Chondrocyte (in vitro differentiated cells): ENCODE data around the gene RNF175. TPM values are rescaled to one million over a fixed set of nuclear protein-coding genes. Genes with fewer than 3 reads are reported as not detected.

Experiments
- DNase-seq: peaks from one replicate; pipeline ENCODE4 v3.0.0; 2021; ENCODE audit warnings: mixed read lengths, low spot score
- H3K27ac Mint-ChIP-seq: one replicate; pipeline ENCODE4 v1.8.0; 2021; ENCODE audit warnings: mild to moderate bottlenecking, moderate library complexity, mixed read lengths; ENCODE audit not compliant: unreplicated experiment
- H3K27me3 Mint-ChIP-seq: 2 replicates; pipeline ENCODE4 v1.8.0; 2021; ENCODE audit warnings: low read depth, mixed read lengths
- H3K36me3 Mint-ChIP-seq: 2 replicates; pipeline ENCODE4 v1.8.0; 2021; ENCODE audit warnings: low read depth, mixed read lengths
- H3K4me1 Mint-ChIP-seq: 2 replicates; pipeline ENCODE4 v1.8.0; 2021; ENCODE audit warnings: low read depth, mild to moderate bottlenecking, mixed read lengths
- H3K4me3 Mint-ChIP-seq: one replicate; pipeline ENCODE4 v1.8.0; 2021; ENCODE audit warnings: mild to moderate bottlenecking, moderate library complexity, mixed read lengths; ENCODE audit not compliant: unreplicated experiment
- H3K9me3 Mint-ChIP-seq: 2 replicates; pipeline ENCODE4 v1.8.0; 2021; ENCODE audit warnings: low read depth, mixed read lengths
- total RNA-seq: library from RNA; stranded (reverse); gene quantifications from 3 replicates; pipeline ENCODE4 v1.2.1, GENCODE V29; 2021
- TF ChIP-seq, protein P1 (sequence below): fragments of 200-600 bp; sonication (generic); IDR thresholded peaks from 2 replicates; pipeline ENCODE4 v1.5.0; 2021; ENCODE audit warnings: antibody characterized with exemption, mild to moderate bottlenecking, moderate library complexity

RNF175 gene
- total RNA-seq, 1 donor from 2014 or later, result 0.62 TPM

DNA sequence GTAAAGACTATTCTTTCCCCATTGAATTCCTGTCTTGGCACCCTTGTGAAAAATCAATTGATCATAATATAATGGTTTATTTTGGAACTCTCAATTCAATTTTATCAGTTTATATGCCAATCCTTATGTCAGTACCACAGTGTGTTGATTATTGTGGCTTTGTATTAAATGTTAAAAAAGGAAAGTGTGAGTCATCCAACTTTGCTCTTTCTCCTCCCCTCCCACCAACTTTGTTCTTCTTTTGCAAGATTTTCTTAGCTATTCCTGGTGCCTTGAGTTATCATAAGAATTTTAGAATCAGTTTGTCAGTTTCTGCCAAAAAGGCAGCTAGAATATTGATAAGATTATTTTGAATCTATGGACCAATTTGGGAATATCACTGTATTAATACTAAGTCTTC is 11.2 kb upstream of the RNF175 start:
- Mint-ChIP-seq H3K4me1 (peaks cover 11% of the 10 kb centered on the region), H3K27ac (no peak overlapping the region), H3K27me3 (peaks cover 2% of the 10 kb centered on the region), H3K4me3 (no peak overlapping the region), H3K36me3 (no peaks in the 10 kb centered on the region), H3K9me3 (peaks cover 6% of the 10 kb centered on the region)
- TF ChIP-seq, protein P1, sequence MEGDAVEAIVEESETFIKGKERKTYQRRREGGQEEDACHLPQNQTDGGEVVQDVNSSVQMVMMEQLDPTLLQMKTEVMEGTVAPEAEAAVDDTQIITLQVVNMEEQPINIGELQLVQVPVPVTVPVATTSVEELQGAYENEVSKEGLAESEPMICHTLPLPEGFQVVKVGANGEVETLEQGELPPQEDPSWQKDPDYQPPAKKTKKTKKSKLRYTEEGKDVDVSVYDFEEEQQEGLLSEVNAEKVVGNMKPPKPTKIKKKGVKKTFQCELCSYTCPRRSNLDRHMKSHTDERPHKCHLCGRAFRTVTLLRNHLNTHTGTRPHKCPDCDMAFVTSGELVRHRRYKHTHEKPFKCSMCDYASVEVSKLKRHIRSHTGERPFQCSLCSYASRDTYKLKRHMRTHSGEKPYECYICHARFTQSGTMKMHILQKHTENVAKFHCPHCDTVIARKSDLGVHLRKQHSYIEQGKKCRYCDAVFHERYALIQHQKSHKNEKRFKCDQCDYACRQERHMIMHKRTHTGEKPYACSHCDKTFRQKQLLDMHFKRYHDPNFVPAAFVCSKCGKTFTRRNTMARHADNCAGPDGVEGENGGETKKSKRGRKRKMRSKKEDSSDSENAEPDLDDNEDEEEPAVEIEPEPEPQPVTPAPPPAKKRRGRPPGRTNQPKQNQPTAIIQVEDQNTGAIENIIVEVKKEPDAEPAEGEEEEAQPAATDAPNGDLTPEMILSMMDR, result no peak
- no peak for DNase-seq

DNA sequence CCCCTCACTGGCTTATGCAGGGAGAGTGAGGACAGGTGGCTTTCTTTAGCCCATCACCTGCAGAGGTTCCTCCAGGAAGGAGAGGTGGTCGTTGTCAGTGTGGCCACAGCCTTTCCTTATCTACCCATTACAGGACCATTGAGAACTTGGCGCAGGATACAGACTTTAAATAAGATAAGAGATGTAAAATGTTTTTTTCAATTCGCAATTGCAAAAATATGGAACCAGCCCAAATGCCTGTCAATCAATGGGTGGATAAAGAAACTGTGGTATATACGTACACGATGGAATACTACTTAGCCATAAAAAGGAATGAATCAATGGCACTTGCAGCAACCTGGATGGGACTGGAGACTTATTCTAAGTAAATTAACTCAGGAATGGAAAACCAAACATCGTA is 6.9 kb upstream of the RNF175 start:
- peaks cover 6% of the 10 kb centered on the region for H3K9me3 Mint-ChIP-seq
- no peaks in the 10 kb centered on the region for H3K36me3 Mint-ChIP-seq
- peaks cover 4% of the 10 kb centered on the region for H3K27me3 Mint-ChIP-seq
- peaks cover 13% of the 10 kb centered on the region for H3K4me1 Mint-ChIP-seq
- H3K27ac Mint-ChIP-seq, result no peak overlapping the region
- H3K4me3 Mint-ChIP-seq, result no peak overlapping the region
- DNase-seq, result no peak
- TF ChIP-seq, protein P1, result no peak

DNA sequence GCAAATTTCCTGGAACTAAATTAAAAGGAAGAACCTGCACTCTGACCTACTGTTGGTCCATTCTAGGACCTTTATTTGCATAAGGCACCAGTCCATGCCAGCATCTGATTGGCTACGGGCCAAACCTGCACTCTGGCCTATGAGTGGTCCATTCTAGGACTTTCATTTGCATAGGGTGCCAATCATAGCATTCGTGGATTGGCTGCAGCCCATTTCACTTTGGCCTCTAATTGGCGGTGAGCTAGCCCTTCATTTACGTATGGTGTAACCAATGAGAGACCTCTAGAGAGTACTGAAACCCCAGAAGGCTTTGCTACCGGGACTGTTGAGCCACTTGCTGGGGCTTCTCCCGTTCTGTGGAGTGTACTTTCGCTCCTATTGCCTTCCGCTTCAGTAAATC is 6.1 kb upstream of the RNF175 start:
- peaks cover 4% of the 10 kb centered on the region for H3K27me3 Mint-ChIP-seq
- peaks cover 7% of the 10 kb centered on the region for H3K4me1 Mint-ChIP-seq
- no peak overlapping the region for H3K27ac Mint-ChIP-seq
- H3K9me3 Mint-ChIP-seq, result peaks cover 3% of the 10 kb centered on the region
- no peak overlapping the region for H3K4me3 Mint-ChIP-seq
- DNase-seq, result no peak
- no peaks in the 10 kb centered on the region for H3K36me3 Mint-ChIP-seq
- TF ChIP-seq, protein P1, result no peak

DNA sequence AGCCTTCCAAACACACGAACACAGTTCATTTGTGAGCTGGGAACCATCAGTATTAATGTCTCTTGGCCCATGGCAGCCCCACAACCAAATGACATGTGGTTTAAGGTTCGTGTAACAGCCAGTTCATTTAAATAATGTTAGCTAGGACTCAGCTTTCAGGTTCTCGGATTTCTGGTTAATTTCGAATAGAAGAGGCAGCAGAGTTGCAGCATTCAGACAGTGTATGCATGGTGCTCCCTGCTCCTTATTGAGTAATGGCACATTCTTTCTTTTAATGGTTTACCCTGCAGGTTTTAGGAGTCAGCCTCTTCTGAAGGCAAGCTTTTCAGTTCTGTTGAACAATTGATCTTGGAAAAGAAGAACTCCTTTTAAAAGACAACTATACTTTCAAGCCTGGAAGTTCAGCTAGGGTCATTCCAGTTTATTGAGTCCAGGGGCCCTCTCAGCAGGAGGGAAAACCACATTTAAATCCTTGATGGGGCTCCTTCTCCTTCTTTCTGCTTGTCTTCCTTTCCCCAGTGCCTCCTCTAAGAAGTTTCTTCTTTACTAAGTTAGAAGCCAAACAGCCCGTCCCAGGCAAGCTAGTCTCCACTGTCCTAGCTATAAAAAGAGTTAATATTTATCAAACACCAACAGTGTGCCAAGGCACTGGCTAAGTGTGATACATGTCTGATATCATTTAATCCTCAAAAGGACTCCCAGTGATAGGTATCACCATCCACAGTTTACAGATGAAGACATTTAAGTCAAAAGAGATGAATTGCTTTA is 5.0 kb upstream of the RNF175 start:
- Mint-ChIP-seq H3K4me3 (no peak overlapping the region), H3K27ac (no peak overlapping the region), H3K4me1 (peaks cover 6% of the 10 kb centered on the region), H3K36me3 (no peaks in the 10 kb centered on the region), H3K27me3 (peaks cover 4% of the 10 kb centered on the region), H3K9me3 (no peaks in the 10 kb centered on the region)
- no peak for DNase-seq
- TF ChIP-seq, protein P1, result no peak

DNA sequence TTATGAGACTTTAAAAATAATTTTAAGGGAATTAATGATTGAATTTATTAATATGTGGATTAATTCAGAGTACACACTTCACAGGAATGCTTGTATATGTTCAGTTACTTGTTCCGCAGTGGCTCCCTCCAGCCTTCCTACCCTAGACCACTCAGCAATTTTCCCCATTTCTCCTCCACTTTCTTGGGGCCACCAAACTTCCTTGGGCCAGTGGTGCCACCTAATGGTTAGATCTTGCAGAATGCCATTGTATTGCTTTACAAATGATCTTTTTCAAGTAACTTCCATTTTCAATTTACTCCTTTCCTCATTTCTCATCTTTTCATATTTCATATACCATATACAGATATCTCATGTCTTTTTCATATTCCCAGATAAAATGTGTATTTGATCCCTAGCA is 3.6 kb upstream of the RNF175 start:
- peaks cover 12% of the 10 kb centered on the region for H3K4me1 Mint-ChIP-seq
- no peaks in the 10 kb centered on the region for H3K36me3 Mint-ChIP-seq
- no peak overlapping the region for H3K4me3 Mint-ChIP-seq
- no peak for DNase-seq
- peaks cover 4% of the 10 kb centered on the region for H3K27me3 Mint-ChIP-seq
- no peak overlapping the region for H3K27ac Mint-ChIP-seq
- no peaks in the 10 kb centered on the region for H3K9me3 Mint-ChIP-seq
- TF ChIP-seq, protein P1, result peak; percentile 61
